Measurements from ENCODE around the gene C2orf42.

- TF ChIP-seq CTCF (conservative IDR thresholded peaks at IDR 0.05) (no peak), ZFX (IDR thresholded peaks at IDR 0.05) (no peak)
These were observed 49.8 kb upstream of the C2orf42 start for GRCh38 chr2:70240599-70240998.

Data from C4-2B (cell line).